IPS-18a (cell line): ENCODE data around the gene SLC39A11.

ENCODE experiments used
- H3K27ac ChIP-seq: one replicate; pipeline ENCODE4 v1.5.1; 2013; ENCODE audit warnings: low read length
- H3K27me3 ChIP-seq: one replicate; pipeline ENCODE4 v1.6.1; 2013; ENCODE audit warnings: mild to moderate bottlenecking, low read length; ENCODE audit not compliant: control insufficient read depth, insufficient read depth
- H3K36me3 ChIP-seq: one replicate; pipeline ENCODE4 v1.6.1; 2013; ENCODE audit warnings: low read depth, low read length; ENCODE audit not compliant: control insufficient read depth
- H3K4me1 ChIP-seq: one replicate; pipeline ENCODE4 v1.6.1; 2013; ENCODE audit warnings: low read depth, low read length; ENCODE audit not compliant: control insufficient read depth
- H3K4me3 ChIP-seq: one replicate; pipeline ENCODE4 v1.5.1; 2013; ENCODE audit warnings: low read length
- H3K9ac ChIP-seq: one replicate; pipeline ENCODE4 v1.6.1; 2013; ENCODE audit warnings: mild to moderate bottlenecking, low read length, moderate library complexity
- H3K9me3 ChIP-seq: one replicate; pipeline ENCODE4 v1.6.1; 2013; ENCODE audit warnings: low read depth, low read length; ENCODE audit not compliant: control insufficient read depth

Gene SLC39A11

GRCh38 chr17:72616447-72616846 lies 476.0 kb downstream of the SLC39A11 start:
- Histone ChIP-seq H3K9me3 (no peaks in the 10 kb centered on the region), H3K4me1 (peaks cover 11% of the 10 kb centered on the region), H3K9ac (no peak overlapping the region), H3K36me3 (no peaks in the 10 kb centered on the region), H3K4me3 (no peak overlapping the region), H3K27me3 (peaks cover 18% of the 10 kb centered on the region), H3K27ac (no peak overlapping the region)

- no peaks in the 10 kb centered on the region for H3K36me3 ChIP-seq
- H3K9ac ChIP-seq, result no peak overlapping the region
- peak overlapping the region; percentile 40 for H3K4me3 ChIP-seq
- peaks cover 18% of the 10 kb centered on the region for H3K27me3 ChIP-seq
- no peaks in the 10 kb centered on the region for H3K9me3 ChIP-seq
- H3K27ac ChIP-seq, result no peak overlapping the region
- peaks cover 11% of the 10 kb centered on the region for H3K4me1 ChIP-seq
Measured at GRCh38 chr17:72615627-72615991, 476.9 kb downstream of the SLC39A11 start.

- H3K9me3 ChIP-seq, result no peaks in the 10 kb centered on the region
- peak overlapping the region; percentile 40 for H3K4me3 ChIP-seq
- H3K4me1 ChIP-seq, result peaks cover 11% of the 10 kb centered on the region
- peaks cover 18% of the 10 kb centered on the region for H3K27me3 ChIP-seq
- no peaks in the 10 kb centered on the region for H3K36me3 ChIP-seq
- H3K27ac ChIP-seq, result no peak overlapping the region
- H3K9ac ChIP-seq, result no peak overlapping the region
Measured at GRCh38 chr17:72614871-72615626, 477.4 kb downstream of the SLC39A11 start.

GRCh38 chr17:72614476-72614870 lies 478.0 kb downstream of the SLC39A11 start:
- peaks cover 11% of the 10 kb centered on the region for H3K4me1 ChIP-seq
- H3K4me3 ChIP-seq, result peak overlapping the region; percentile 40
- H3K27ac ChIP-seq, result no peak overlapping the region
- H3K9ac ChIP-seq, result no peak overlapping the region
- H3K9me3 ChIP-seq, result no peaks in the 10 kb centered on the region
- H3K36me3 ChIP-seq, result no peaks in the 10 kb centered on the region
- H3K27me3 ChIP-seq, result peaks cover 18% of the 10 kb centered on the region

- H3K27ac ChIP-seq, result no peak overlapping the region
- H3K9me3 ChIP-seq, result no peaks in the 10 kb centered on the region
- H3K27me3 ChIP-seq, result peaks cover 18% of the 10 kb centered on the region
- H3K4me3 ChIP-seq, result no peak overlapping the region
- H3K36me3 ChIP-seq, result no peaks in the 10 kb centered on the region
- no peak overlapping the region for H3K9ac ChIP-seq
- H3K4me1 ChIP-seq, result peaks cover 11% of the 10 kb centered on the region
Measured at GRCh38 chr17:72613806-72614292, 478.6 kb downstream of the SLC39A11 start.

- no peak overlapping the region for H3K4me3 ChIP-seq
- H3K4me1 ChIP-seq, result peaks cover 11% of the 10 kb centered on the region
- H3K9ac ChIP-seq, result no peak overlapping the region
- H3K36me3 ChIP-seq, result no peaks in the 10 kb centered on the region
- H3K27me3 ChIP-seq, result peaks cover 18% of the 10 kb centered on the region
- no peaks in the 10 kb centered on the region for H3K9me3 ChIP-seq
- no peak overlapping the region for H3K27ac ChIP-seq
Measured at GRCh38 chr17:72613396-72613795, 479.1 kb downstream of the SLC39A11 start.

GRCh38 chr17:72611172-72611571 lies 481.3 kb downstream of the SLC39A11 start:
- peaks cover 18% of the 10 kb centered on the region for H3K27me3 ChIP-seq
- no peak overlapping the region for H3K27ac ChIP-seq
- no peak overlapping the region for H3K4me3 ChIP-seq
- H3K9ac ChIP-seq, result no peak overlapping the region
- peaks cover 11% of the 10 kb centered on the region for H3K4me1 ChIP-seq
- no peaks in the 10 kb centered on the region for H3K9me3 ChIP-seq
- H3K36me3 ChIP-seq, result no peaks in the 10 kb centered on the region

- Histone ChIP-seq H3K27ac (no peak overlapping the region), H3K27me3 (peaks cover 7% of the 10 kb centered on the region), H3K9ac (no peak overlapping the region), H3K36me3 (no peaks in the 10 kb centered on the region), H3K9me3 (no peaks in the 10 kb centered on the region), H3K4me3 (no peak overlapping the region), H3K4me1 (peaks cover 2% of the 10 kb centered on the region)
Measured at GRCh38 chr17:72609501-72609900, 483.0 kb downstream of the SLC39A11 start.

- Histone ChIP-seq H3K4me3 (no peak overlapping the region), H3K27ac (no peak overlapping the region), H3K9me3 (no peaks in the 10 kb centered on the region), H3K9ac (no peak overlapping the region), H3K4me1 (peaks cover 3% of the 10 kb centered on the region), H3K36me3 (no peaks in the 10 kb centered on the region), H3K27me3 (no peaks in the 10 kb centered on the region)
Measured at GRCh38 chr17:72608436-72608835, 484.1 kb downstream of the SLC39A11 start.

GRCh38 chr17:72606656-72607055 lies 485.8 kb downstream of the SLC39A11 start:
- peaks cover 13% of the 10 kb centered on the region for H3K4me1 ChIP-seq
- H3K9ac ChIP-seq, result no peak overlapping the region
- H3K4me3 ChIP-seq, result no peak overlapping the region
- no peak overlapping the region for H3K27ac ChIP-seq
- H3K9me3 ChIP-seq, result no peaks in the 10 kb centered on the region
- no peaks in the 10 kb centered on the region for H3K36me3 ChIP-seq
- no peaks in the 10 kb centered on the region for H3K27me3 ChIP-seq

GRCh38 chr17:72605543-72605942 lies 486.9 kb downstream of the SLC39A11 start:
- no peak overlapping the region for H3K9ac ChIP-seq
- H3K9me3 ChIP-seq, result no peaks in the 10 kb centered on the region
- no peaks in the 10 kb centered on the region for H3K27me3 ChIP-seq
- H3K27ac ChIP-seq, result no peak overlapping the region
- peaks cover 13% of the 10 kb centered on the region for H3K4me1 ChIP-seq
- no peak overlapping the region for H3K4me3 ChIP-seq
- no peaks in the 10 kb centered on the region for H3K36me3 ChIP-seq

- Histone ChIP-seq H3K9ac (no peak overlapping the region), H3K9me3 (no peaks in the 10 kb centered on the region), H3K36me3 (no peaks in the 10 kb centered on the region), H3K4me3 (no peak overlapping the region), H3K4me1 (peaks cover 13% of the 10 kb centered on the region), H3K27me3 (no peaks in the 10 kb centered on the region), H3K27ac (no peak overlapping the region)
Measured at GRCh38 chr17:72604518-72604917, 488.0 kb downstream of the SLC39A11 start.
